Stimulated activated CD8-positive, alpha-beta memory T cell treated with anti-CD3 and anti-CD28 coated beads, Interleukin-4, amount 100 ng/mL, for 4 hours (primary cell): ENCODE data around the gene RALGPS1.

Source experiments
- DNase-seq, 2 donors: peaks; one replicate each; pipeline ENCODE4 v3.0.0-alpha.2; 2020; ENCODE audit warnings: low read depth in 2 of 2, low spot score in 1 of 2

The RALGPS1 gene

DNA sequence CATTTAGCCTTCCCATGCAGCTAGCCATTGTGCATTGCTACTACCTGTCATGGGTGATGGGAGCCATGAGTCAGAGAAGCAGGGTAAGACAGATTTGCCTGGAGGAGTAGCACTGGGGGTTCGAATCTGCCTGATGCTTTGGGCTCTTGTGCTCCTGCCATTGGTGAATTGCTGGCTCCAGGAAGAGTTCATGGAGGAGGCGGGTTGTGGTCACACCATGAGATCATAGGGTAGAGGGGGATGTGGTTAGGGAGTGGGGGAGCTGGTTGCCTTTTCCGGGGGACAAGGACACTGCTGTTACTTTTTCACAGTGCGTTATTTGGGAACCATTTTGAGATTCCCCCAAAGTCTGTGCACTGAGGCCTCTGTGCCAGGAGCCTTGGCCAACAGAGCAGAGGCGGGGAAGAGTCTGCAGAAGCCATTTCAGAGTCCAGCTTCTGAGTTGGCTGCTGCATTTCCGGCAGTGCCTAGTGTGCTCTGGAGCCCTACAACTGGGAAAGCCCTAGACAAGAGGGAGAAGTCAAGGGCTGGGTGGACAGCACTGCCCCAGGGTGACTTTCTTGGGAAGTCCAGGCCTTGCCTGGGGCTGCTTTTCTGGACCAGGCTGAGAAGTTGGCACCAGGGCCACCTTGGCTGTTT, 201.6 kb downstream of the RALGPS1 start:
- DNase-seq, result no peak

DNA sequence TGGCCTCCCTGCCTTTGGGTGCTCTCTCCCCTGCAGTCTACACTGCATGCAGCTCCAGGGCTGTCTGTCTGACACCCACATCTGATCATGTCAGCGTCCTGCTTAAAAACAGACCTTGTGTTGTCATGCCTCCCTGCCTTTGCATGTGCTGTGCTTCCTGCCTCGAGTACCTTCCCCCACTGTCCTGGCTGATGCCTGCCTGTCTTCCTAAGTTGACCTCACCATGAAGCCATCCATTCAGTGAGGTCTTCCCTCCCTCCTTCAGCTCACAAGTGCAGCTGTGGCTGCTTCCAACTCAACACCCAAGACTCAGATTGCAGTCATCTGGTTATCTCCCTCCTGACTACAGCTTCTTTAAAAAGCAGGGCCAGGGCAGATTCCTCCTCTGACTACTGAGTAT, 202.4 kb downstream of the RALGPS1 start:
- DNase-seq, result no peak

DNA sequence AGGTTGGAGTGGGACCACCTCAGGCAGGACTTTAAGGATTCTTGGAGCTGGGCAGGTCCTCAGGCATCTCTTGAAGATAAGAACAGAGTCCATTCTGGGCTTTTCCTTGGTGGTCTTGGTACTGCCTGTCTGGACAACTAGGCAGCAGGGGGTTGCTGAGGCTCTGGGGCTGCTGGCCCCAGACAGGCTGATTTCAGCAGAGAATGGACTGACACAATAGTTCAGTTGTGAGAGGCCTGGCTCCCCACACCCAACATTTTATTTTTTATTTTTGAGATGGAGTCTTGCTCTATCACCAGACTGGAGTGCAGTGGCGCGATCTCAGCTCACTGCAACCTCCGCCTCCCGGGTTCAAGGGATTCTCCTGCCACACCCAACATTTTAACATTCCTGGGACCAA, 203.2 kb downstream of the RALGPS1 start:
- DNase-seq, result no peak

DNA sequence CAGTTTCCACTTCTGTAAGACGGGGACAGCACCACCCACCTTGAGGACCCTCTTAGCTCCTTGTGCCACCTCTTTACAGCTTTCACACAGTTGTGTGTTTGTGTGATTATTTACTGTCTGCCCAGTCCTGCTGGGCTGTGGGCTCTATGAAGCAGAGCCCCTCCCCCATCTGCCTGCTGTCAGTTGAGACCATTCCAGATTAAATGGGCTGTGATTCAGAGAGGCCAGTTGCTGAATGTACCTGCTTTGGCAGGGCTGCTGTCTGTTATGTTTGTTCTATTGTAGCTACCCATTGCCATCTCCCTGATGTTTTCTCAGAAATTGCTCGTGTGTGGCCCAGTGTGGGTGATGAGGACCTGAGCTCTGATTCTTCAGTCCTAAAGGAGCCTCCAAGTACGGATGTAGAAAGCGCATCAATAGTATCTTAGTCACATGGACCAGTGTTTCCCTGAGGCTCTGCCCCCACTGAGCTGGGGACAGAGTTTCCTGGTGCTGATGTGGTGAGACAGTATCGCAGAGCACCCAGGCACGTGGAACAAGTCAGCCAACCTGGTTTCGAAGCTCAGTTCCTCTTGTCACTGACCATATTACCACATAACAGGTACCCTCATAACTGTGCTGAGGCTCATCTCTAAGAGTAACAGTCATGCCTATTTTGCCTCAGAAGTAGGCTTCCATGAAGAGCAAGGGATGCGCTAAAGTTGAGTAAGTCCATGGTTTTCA, 204.2 kb downstream of the RALGPS1 start:
- DNase-seq, result no peak

DNA sequence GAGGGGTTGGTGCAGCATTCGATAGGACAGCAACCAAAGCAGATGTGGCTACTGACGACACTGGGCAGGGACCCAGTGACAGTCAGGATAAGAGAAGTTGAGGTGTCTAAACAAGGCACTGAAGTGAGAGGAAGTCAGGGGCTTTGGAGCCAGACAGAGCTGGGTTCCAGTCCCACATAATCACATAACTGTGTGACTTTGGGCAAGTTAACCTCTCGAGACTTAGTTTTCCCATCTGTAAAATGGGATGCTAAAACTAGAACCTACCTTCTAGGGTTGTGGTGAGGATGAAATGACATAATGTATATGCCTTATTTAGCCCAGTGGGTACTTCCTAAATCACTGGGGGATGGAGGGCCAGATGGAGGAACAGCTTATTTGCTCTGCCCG, 204.7 kb downstream of the RALGPS1 start:
- DNase-seq, result no peak

DNA sequence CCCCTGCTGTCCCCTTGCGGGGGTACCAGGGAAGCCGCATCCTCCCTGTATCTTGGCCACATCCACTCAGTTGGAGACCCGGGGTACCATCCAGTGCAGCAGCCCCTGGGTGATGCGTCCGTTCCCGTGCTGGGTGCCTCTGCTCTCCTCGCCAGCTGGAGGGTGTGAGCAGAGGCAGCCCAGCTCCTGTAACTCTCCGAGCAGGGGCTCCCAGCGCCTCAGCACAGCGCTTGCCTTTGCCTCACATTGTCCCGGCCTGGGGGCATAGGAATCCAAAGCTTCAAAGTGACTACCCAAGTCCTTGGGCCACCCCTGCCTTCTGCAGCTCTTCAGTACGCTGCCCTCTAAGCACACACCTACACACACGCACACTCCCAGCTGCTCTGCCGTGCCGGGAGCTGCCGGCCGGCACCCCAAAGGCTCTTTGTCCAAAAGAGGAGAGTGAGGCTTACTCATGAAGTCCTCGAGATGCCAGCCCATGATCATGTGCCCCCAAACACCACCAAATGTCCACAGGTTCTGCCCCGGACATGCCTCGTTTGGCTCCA, 207.1 kb downstream of the RALGPS1 start:
- DNase-seq, result no peak

DNA sequence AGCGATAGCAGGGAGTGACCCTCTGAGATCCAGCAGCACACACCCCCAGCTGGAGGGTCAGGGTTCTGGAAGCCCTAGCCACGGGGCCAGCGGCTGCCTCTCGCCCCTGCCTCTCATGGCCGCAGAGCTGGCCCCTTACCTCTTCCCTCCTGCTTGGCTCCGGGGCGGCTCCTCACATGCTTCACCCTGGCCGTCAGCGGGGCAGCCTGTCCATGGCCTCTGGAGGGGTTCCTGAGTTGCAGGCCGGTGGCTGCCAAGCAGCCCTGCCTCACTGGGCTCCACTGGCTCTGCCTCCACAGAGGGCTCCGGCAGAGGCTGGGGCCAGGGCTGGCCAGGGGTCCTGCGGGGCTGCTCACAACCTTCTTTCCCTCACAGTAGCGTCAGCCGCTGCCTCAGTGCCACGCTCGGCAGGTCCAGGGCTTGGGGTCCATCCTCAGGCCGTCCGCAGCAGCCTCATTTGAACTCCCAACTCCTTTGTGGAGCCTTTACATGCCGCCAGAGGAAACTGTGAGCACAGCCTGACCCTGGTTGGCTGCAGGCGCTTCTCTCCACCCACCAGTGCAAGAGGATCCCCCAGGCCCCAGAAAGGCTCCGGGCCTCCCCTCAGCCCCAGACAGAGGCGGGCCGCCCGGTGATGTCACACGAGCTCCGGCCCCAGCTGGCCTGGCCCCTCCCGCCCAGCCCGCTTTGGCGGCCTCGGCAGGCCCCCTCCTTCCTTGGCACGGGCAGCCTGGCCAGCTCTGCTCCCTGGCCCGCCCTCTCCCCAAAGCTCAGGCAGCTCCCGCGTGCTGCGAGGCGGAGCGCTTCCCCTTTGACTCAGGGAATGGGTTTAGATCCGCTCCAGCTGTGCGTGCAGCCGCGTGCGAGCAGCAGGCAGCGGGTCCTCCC, 207.8 kb downstream of the RALGPS1 start, which contains the start of gene ANGPTL2:
Gene ANGPTL2 (minus strand): TSS at position 460 of the 888 bp plus-strand sequence. CDS start 13,904 bp downstream, outside the sequence.
- no peak for DNase-seq

DNA sequence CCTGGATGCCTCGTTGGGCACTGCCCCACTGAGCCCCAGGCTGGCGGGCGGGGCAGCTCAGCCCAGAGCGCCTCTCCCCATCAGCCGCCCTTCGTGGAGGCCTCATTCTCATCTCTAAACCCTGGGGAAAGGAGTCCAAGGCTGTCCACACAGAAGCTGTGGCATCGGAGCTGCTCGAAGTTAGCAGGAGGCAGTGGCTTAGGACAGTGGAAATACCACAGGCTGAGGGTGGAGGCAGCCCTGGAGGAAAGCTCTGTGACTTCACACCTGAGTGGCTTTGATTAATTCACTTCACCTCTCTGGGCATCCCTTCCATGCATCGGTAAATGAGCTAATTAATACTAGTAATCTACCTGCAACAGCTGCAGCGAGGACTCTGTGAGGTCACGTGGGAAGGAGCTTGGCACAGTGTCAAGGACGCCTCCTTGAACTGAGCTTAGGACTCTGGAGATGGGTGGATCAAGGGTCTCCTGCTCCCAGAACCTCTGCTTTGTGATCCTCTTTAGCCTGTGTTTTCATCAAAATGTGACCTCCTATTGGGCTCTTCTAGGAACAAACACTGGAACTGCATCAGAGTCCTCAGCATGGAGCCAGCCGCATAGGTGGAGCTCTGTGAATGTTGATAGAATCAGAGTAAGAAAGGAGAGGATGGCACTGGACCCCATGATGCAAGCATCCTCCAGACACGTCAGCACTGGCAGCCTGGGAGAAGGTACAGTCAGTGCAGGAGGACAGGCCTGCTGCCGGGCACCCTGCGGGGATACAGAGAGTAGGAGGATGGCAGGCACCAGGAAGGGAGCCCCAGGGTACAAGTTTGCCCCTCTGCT, 208.7 kb downstream of the RALGPS1 start:
- DNase-seq, result no peak

DNA sequence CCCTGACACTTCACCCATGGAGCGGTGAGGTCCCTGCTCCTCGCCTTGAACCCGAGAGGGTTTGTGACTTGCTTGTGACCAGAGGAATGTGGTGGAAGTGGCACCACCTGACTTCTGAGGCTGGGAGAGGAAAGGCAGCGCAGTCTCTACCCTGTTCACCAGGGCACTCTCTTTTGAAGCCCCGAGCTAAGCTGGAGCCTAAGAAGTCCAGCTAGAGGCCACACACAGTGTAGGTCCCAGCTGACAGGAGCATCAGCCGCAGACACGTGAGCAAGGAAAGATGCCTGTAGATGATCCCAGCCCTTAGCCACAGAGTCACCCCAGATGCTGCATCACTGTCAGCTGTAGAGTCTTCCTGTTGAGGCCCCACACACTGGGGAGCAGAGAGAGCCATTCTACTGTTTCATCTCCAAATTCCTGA, 209.5 kb downstream of the RALGPS1 start:
- DNase-seq, result no peak

DNA sequence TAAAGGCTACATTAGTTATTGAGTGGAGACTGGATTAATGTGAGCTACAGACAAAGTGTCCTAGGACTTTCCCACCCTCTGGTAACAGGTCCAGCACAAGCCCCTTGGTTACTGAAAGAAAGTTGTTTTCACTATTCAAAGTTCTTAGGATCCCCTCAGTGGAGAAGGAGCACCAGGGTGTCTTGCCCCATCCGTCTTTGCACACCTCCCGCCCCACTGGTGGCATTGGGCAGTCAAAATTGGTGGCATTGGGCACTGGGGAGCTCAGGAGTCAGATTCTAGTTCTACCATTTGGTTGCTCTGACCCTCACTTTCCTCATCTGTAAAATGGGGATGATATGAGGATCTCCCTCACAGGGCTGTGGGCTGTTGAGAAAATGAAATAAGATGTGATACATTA, 210.2 kb downstream of the RALGPS1 start:
- DNase-seq, result no peak

DNA sequence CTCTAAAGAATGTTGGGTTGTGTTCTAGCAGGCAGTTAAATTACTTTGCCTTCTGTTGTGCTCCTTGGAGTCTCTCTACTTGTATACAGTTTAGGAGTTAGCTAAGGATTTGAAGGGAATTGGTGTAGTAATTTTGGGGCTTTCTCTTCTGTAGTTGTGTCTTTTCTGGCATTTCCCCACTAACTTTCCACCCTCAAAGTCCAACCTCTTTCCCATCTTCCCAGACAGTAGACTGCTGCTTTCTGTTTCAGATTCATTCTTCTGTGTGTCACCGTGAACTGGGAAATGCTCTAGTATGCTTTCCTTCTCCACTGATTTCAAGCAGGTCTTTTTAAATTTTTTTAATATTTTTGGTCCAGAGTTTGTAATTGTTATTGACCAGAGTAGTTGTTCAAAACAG, 212.4 kb downstream of the RALGPS1 start:
- DNase-seq, result no peak

DNA sequence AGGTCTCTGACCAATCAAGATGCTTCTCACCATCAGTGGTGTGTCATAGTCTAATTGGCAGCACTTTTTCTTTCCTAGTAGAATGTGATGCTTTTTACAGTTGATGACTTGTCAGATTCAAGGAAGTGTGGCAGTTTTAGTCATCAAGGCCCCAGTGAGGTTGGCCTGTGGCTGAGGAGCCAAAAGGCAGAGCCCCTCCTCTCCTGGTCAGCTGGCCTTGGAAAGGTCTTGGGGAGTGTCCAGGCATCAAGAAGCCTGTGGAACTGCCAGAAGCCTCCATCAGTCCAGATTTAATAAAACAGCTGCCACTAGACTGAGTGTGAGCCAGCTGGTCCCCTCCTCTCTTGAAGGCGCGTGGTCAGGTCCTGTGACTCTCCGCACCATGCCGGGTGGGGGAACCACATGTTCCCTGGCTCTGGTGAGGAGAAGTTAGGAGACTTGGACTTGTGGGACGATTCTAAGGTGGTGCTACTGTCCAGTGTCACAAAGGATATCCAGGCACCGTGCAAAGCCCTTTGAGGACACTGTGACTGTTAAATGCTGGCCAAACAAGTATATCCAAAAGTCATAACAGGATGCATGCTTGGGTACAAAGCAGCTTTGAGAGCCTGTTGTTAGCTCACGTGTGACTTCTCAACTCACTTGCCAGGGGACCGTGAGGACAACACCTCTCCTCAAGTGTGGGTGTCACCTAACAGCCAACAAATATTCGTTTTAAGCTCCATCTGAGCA, 213.9 kb downstream of the RALGPS1 start:
- no peak for DNase-seq

DNA sequence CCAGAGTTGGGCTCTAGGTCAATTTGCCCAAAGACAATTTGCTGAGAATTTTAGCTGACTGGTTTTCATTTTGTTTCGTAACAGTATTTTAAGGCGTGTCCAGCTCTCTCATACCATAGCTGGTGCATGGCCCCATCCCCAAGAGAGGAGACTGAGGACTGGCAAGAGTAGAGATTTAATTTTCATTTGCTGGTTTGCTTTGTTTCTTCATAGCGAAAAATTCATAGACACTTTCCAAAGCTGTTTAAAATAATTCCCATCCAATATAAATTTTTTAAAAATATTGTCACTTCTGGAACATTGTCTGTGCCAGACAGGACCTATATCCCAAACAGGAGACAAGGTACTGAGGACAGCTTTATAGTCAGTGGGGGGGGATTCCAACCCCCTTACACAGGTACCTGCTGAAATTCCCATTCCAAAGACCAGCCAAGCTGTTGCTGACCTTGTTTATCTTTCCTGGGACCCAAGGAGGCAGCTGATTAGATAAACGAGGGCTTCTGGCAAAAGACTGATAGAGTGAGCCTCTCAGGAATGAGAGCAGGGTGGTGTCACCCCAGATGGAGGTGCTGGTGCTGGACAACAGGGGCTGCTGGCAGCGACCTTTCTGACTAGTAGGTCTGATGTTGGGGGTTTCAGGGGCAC, 214.6 kb downstream of the RALGPS1 start:
- no peak for DNase-seq

DNA sequence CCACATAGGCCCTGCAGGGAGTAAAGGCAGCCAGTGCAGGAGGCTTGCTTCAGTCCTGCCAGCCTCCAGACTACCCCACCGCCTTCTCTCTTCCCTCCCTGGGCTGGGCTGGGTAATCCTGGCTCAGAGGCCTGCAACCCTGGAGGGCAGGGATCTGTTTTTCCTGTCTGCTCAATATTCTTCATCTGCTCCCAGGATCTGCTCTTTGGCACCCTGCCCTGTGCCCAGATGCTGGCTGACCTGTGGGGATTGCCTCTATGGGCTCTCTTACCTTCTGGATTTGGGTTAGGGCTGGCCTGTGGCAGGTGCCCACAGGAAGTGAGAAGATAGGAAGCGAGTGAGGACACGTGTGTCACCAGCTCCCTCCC, 215.1 kb downstream of the RALGPS1 start:
- no peak for DNase-seq

DNA sequence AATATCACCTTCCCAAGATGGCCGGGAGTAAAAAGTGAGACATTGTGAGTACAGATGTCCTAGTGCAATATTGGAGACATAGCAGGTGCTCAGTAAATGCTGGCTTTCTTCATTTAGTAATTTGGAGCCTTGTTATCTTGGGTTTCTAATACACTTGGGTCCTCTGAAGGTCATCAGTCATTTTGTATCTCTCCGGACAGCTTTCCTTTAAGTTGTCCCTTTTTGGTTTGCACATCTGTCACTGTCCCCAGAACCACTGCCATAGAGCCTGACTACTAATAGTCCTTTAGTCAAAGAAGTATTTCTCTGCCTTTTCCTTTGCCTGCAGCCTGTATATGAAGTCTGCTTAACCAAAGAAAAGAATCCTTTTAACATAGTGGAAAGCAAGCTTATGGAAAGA, 215.7 kb downstream of the RALGPS1 start:
- DNase-seq, result no peak

DNA sequence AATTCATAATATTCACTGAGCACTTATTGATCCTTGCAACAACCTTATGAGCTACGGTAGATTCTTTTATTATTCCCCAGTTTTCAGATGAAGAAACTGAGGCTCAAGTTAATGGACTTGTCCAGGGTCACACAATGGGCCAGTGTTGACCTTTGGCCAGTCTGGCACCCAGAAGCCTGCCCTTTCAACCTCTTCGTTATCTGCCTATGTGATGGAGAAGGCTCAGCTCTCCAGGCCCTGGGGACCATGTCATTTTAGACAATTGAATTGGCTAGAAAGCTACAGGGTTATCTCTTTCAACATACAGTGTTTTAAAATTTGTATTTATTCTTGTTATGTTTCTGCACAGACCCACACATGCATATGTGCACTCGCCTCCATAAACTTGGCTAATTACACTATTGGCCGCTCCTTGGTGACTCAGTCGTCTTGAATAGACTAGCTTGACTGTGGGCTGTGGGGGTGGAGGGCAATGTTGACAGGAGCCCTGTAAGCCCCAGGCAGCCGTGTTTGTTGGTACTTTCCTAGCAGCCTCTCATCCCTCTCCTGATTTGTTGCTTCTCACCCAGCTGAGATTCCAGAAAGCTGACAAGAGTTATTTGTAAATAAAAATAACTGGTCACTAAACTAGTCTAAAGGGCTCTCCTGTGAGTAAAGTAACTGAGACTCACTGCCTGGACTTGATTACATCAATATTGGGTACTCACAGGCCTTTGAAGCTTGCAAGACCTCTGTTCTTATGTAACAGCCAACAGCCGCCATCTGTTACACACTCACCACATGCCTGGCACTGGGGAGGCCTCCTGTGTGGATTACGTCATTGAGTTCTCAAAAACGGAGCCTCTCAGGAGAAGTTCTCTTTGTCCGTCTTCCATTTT, 216.3 kb downstream of the RALGPS1 start:
- DNase-seq, result no peak

DNA sequence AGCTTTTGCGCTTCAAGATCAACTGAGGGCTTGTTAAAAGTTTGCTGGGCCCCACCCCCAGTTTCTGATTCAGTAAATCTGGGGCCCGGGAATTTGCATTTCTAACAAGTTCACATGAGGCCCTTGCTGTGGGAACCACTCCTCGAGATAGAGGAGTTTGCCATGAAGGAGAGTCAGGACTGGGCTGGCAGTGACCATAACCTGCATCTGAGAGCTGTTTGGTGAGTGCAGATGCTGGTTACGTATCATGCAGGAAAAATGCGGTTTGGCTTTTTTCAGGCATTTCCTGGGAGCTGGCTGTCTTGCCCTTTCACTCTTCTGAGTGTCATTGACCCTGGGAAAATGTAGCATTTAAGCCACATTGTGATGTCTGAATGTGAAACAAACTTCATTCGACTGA, 217.3 kb downstream of the RALGPS1 start:
- DNase-seq, result no peak

DNA sequence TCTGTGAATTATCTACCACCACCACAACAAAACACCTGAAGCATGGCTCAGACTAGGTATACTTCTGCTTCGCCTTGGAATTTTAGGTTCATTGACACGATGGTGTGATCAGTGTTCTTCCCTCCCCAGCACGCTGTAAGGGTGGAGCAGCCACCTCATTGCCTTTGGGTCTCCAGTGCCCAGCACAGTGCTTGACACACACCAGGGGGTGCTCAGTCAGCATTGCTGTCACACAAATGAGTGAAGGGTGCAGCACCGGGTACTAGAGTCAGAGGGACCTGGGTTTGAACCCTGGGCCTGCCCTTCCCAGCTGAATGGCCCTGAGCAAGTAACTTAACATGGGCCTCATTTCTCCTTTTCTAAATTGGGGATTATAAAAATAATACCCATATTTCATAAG, 217.8 kb downstream of the RALGPS1 start:
- no peak for DNase-seq
